GM12878 (cell line): Measurements from ENCODE around the gene SOX5. TPM values are rescaled to one million over a fixed set of nuclear protein-coding genes. Genes with fewer than 3 reads are reported as not detected.

Experiments
- ATAC-seq: fragments of 200-7000 bp; cut with Tn5 transposase; 3 replicates; pipeline ENCODE4 v1.9.1; 2020; ENCODE audit warnings: mild to moderate bottlenecking, moderate library complexity
- BruUV-seq: library from RNA; stranded (reverse); fragments of 400-500 nt; replicated peaks from 2 replicates; lab custom pipeline; 2021; lab: Mats Ljungman, UMichigan
- CTCF ChIA-PET: fragments of 300-600 bp; sonication (Branson Sonifier 250); formaldehyde crosslinking; extraction: SDS; loops from one replicate; lab custom pipeline; 2021; ENCODE audit warnings: inconsistent platforms; lab: Yijun Ruan, JAX
- POLR2A ChIA-PET: fragments of 350-600 bp; formaldehyde crosslinking; extraction: SDS; loops from one replicate; lab custom pipeline; 2021; ENCODE audit warnings: inconsistent platforms; lab: Charles Lee
- RAD21 ChIA-PET: fragments of 300-600 bp; sonication (Branson Sonifier 250); formaldehyde crosslinking; loops from one replicate; lab custom pipeline; 2023; ENCODE audit warnings: antibody characterized with exemption; ENCODE audit not compliant: unreplicated experiment; lab: Charles Lee
- SMC1A ChIA-PET: fragments of 300-600 bp; sonication (Branson Sonifier 250); formaldehyde crosslinking; loops from one replicate; lab custom pipeline; 2023; ENCODE audit not compliant: unreplicated experiment, uncharacterized antibody; lab: Charles Lee
- DNase-seq: peaks from one replicate; pipeline ENCODE4 v3.0.0-alpha.2; 2011; ENCODE audit warnings: low read depth, low spot score
- FAIRE-seq: peaks from 3 replicates; lab custom pipeline; 2011; peaks lifted over from hg19 to GRCh38; lab: Jason Lieb, UNC
- H2AFZ ChIP-seq: 2 replicates; pipeline ENCODE4 v1.6.0; 2011; ENCODE audit warnings: low read depth, low read length, control low read depth; ENCODE audit not compliant: control insufficient read depth
- H3K27ac ChIP-seq: 2 replicates; pipeline ENCODE4 v1.5.1; 2011; ENCODE audit warnings: control low read depth; ENCODE audit not compliant: control insufficient read depth, insufficient read depth
- H3K27me3 ChIP-seq, 2 experiments: replicated peaks in 1 of 2; 2 replicates each; pipeline versions ENCODE4 v1.6.0 to v1.6.1; 2011; ENCODE audit warnings: low read length in 1 of 2; ENCODE audit not compliant: control insufficient read depth in 2 of 2, insufficient read depth in 2 of 2
- H3K36me3 ChIP-seq, 2 experiments: 2 replicates each; pipeline ENCODE4 v1.5.1; 2011; ENCODE audit warnings: low read length in 1 of 2; ENCODE audit not compliant: control insufficient read depth in 2 of 2, insufficient read depth in 2 of 2
- H3K4me1 ChIP-seq: 2 replicates; pipeline ENCODE4 v1.6.1; 2011; ENCODE audit warnings: mild to moderate bottlenecking, low read length, moderate library complexity, mixed read lengths; ENCODE audit not compliant: control insufficient read depth, insufficient read depth
- H3K4me2 ChIP-seq: 2 replicates; pipeline ENCODE4 v1.6.0; 2011; ENCODE audit warnings: control low read depth; ENCODE audit not compliant: control insufficient read depth, insufficient read depth
- H3K4me3 ChIP-seq: fragments of 200-600 bp; sonication (generic); 2 replicates; pipeline ENCODE4 v1.5.1; 2016
- H3K79me2 ChIP-seq: 2 replicates; pipeline ENCODE4 v1.6.0; 2011; ENCODE audit warnings: low read length; ENCODE audit not compliant: control insufficient read depth, insufficient read depth
- H3K9ac ChIP-seq: 2 replicates; pipeline ENCODE4 v1.8.0; 2011; ENCODE audit warnings: low read length, control low read depth, mixed read lengths; ENCODE audit not compliant: control insufficient read depth, insufficient read depth
- H3K9me3 ChIP-seq: replicated peaks from 3 replicates; pipeline ENCODE4 v1.5.1; 2011; ENCODE audit warnings: mild to moderate bottlenecking, low read length; ENCODE audit not compliant: control insufficient read depth, insufficient read depth
- H4K20me1 ChIP-seq: 2 replicates; pipeline ENCODE4 v1.6.0; 2011; ENCODE audit not compliant: control insufficient read depth, insufficient read depth
- CREB1 ChIP-seq: IDR thresholded peaks from 2 replicates; pipeline ENCODE4 v1.6.1; 2012; ENCODE audit warnings: low read depth, mild to moderate bottlenecking, inconsistent platforms
- E2F8 ChIP-seq: fragments of 450-650 bp; IDR thresholded peaks from 2 replicates; pipeline ENCODE4 v1.6.1; 2018; ENCODE audit warnings: mild to moderate bottlenecking, low read depth, moderate library complexity; ENCODE audit not compliant: partially characterized antibody
- NFYA ChIP-seq: IDR thresholded peaks from 2 replicates; pipeline ENCODE4 v1.6.1; 2011; ENCODE audit warnings: low read depth, mild to moderate bottlenecking, low read length, improper control_type of control experiment, borderline replicate concordance
- RB1 ChIP-seq: fragments of 450-650 bp; formaldehyde crosslinking; IDR thresholded peaks from 2 replicates; pipeline ENCODE4 v1.6.1; 2017; ENCODE audit warnings: mild to moderate bottlenecking, borderline replicate concordance
- RUNX3 ChIP-seq: IDR thresholded peaks from 2 replicates; pipeline ENCODE4 v1.6.1; 2012; ENCODE audit warnings: low read length, inconsistent platforms
- STAT1 ChIP-seq: fragments of 450-650 bp; conservative IDR thresholded peaks from 2 replicates; pipeline ENCODE4 v1.6.1; 2014; ENCODE audit warnings: antibody characterized with exemption, mild to moderate bottlenecking
- ZNF217 ChIP-seq: fragments of 450-650 bp; IDR thresholded peaks from 2 replicates; pipeline ENCODE4 v1.6.1; 2017; ENCODE audit warnings: antibody characterized with exemption, mild to moderate bottlenecking
- ZNF24 ChIP-seq: fragments of 450-650 bp; IDR thresholded peaks from 2 replicates; pipeline ENCODE4 v1.6.1; 2017; ENCODE audit warnings: antibody characterized with exemption, mild to moderate bottlenecking
- ZNF592 ChIP-seq: fragments of 450-650 bp; IDR thresholded peaks from 2 replicates; pipeline ENCODE4 v1.6.1; 2017; ENCODE audit warnings: mild to moderate bottlenecking, moderate library complexity
- WGBS: methylation state at CpG from one replicate; pipeline ENCODE4 v1.1.6; 2016; ENCODE audit warnings: low lambda C conversion rate; ENCODE audit not compliant: insufficient replicate concordance, insufficient coverage; ENCODE audit errors: missing lambda C conversion rate; 5-methylcytosine and 5-hydroxymethylcytosine counted together
- in situ Hi-C: fragments of 300-500 bp; cut with MboI; formaldehyde crosslinking; loops from 9 replicates; pipeline ENCODE4 v1.14.3; 2018; ENCODE audit warnings: mixed read lengths
- intact Hi-C: fragments of 100-400 bp; cut with micrococcal nuclease; formaldehyde crosslinking; loops from one replicate; pipeline ENCODE4 v1.14.2; 2022; ENCODE audit not compliant: unreplicated experiment
- polyA plus RNA-seq, 11 experiments: library from polyadenylated mRNA; depleted of rRNA in 4 of 11; unstranded in 6 of 11; stranded (reverse) in 5 of 11; fragments of >200 nt; fragmentation: Nextera tagmentation in 4 of 11; fragmentation: Illumina TruSeq in 1 of 11; extraction: Ambion mirVana in 4 of 11; extraction: Trizol in 1 of 11; gene quantifications; 1 replicate in 1 of 11; 2 replicates in 10 of 11; pipeline versions ENCODE4 v1.2.1 to v1.2.3, GENCODE V29; 2011 to 2016; ENCODE audit warnings: inconsistent platforms in 2 of 11, missing spikeins in 2 of 11, low read depth in 1 of 11
- total RNA-seq, 4 experiments: library from RNA; depleted of rRNA in 3 of 4; stranded (reverse); fragments of >200 nt in 3 of 4; fragmentation: Illumina TruSeq in 1 of 4; extraction: Trizol in 1 of 4; gene quantifications; 2 replicates each; pipeline versions ENCODE4 v1.2.1 to v1.2.3, GENCODE V29; 2013 to 2021
- TF ChIP-seq, protein P1 (sequence below): IDR thresholded peaks from 2 replicates; pipeline ENCODE4 v1.6.1; 2011; ENCODE audit warnings: low read depth, low read length, improper control_type of control experiment, borderline replicate concordance

The SOX5 gene
- total and polyA plus RNA-seq, 10 of the 15 experiments (the other 5 are each of a cell fraction or from before 2014, with no cell fraction given): 0.08 to 1.0 (median 0.24) TPM

DNA sequence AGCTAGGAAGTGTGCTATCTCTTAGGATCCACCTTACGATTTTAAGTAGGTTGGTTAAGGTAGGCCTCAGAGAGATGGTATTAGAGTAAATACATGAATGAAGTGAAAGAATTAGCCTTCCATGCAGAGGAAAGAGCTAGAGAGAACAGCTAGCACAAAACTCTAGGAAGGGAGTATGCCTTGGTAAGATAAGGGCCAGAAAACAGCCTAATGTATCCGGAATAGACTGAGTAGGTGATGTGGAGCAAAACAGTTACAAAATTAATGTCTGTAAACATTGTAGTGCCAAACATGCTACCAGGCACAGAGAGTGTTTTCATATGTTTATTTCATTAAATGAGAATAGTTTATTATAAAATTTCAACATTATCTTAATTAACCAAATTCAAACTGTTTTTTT lies 315.1 kb downstream of the SOX5 start:
- BruUV-seq: no TSS peak
- no peaks in the 10 kb centered on the region for H4K20me1 ChIP-seq
- intact Hi-C loops: no loop called here
- SMC1A ChIA-PET: interaction anchor here (0.7 kb wide), 1 partner anchor 96 kb away, joined by 4 read pairs; no protein-coding TSS in a partner anchor
- H3K27me3 ChIP-seq: no peaks in the 10 kb centered on the region
- H3K4me2 ChIP-seq: no peak overlapping the region
- no peak for ATAC-seq
- no peak for FAIRE-seq
- in situ Hi-C loops: no loop called here
- WGBS: 43% methylated on average over 2 of the region's 2 CpGs
- DNase-seq: no peak
- no peak overlapping the region for H3K27ac ChIP-seq
- no peak overlapping the region for H2AFZ ChIP-seq
- CTCF ChIA-PET: no interaction called here
- no peaks in the 10 kb centered on the region for H3K4me1 ChIP-seq
- TF ChIP-seq STAT1: no peak
- TF ChIP-seq NFYA: no peak
- TF ChIP-seq E2F8: no peak
- H3K36me3 ChIP-seq: no peaks in the 10 kb centered on the region
- no peak overlapping the region for H3K9ac ChIP-seq
- no peaks in the 10 kb centered on the region for H3K9me3 ChIP-seq
- POLR2A ChIA-PET: no interaction called here
- RAD21 ChIA-PET: no interaction called here
- H3K79me2 ChIP-seq: no peaks in the 10 kb centered on the region
- H3K4me3 ChIP-seq: no peak overlapping the region

DNA sequence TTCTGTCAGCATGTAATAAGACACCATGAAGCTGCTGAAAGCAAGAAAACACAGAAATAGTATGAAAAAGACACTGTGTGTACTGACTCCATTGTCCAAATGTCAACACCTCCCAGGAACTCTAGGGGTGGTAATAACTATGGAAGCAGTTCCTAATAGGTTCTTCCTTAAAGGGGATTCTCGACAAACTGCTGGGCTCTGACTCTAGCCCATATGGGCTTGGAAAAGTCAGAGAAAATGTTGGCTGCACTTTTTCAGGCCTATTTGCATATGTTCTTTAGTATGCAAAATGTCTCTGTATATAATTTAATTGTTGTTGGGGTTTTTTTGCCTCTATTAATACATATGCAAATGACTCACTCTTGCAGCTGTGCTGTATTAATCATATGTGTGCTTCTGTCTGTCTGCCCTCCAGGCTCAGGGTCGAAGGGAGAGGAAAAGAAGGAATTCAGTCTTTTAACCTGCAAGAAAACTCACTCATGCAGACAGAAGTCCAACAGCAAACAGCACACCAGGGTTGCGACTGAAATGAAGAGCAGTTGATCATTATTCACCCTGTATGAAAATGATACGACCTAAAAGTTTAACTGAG lies 317.6 kb downstream of the SOX5 start:
- DNase-seq (no peak), ATAC-seq (no peak), FAIRE-seq (no peak)
- ChIA-PET CTCF (no interaction called here), RAD21 (no interaction called here), SMC1A (no interaction called here), POLR2A (no interaction called here)
- Histone ChIP-seq H3K9me3 (no peaks in the 10 kb centered on the region), H3K27me3 (no peaks in the 10 kb centered on the region), H3K79me2 (no peaks in the 10 kb centered on the region), H3K4me2 (no peak overlapping the region), H4K20me1 (no peaks in the 10 kb centered on the region), H3K27ac (no peak overlapping the region), H3K9ac (no peak overlapping the region), H2AFZ (no peak overlapping the region), H3K4me1 (no peaks in the 10 kb centered on the region), H3K4me3 (no peak overlapping the region), H3K36me3 (no peaks in the 10 kb centered on the region)
- BruUV-seq: no TSS peak
- 26% methylated on average over 4 of the region's 4 CpGs for WGBS
- intact Hi-C loops (no loop called here), in situ Hi-C loops (no loop called here)
- no peak for TF ChIP-seq ZNF24
- TF ChIP-seq CREB1: no peak
- TF ChIP-seq RUNX3: no peak
- TF ChIP-seq RB1: no peak
- no peak for TF ChIP-seq ZNF592
- TF ChIP-seq ZNF217: no peak
- TF ChIP-seq, protein P1, sequence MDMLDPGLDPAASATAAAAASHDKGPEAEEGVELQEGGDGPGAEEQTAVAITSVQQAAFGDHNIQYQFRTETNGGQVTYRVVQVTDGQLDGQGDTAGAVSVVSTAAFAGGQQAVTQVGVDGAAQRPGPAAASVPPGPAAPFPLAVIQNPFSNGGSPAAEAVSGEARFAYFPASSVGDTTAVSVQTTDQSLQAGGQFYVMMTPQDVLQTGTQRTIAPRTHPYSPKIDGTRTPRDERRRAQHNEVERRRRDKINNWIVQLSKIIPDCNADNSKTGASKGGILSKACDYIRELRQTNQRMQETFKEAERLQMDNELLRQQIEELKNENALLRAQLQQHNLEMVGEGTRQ: no peak
